SU-DHL-6 (cell line): Measurements from ENCODE around the gene LTBP2.

Experiments
- H2AFZ ChIP-seq: fragments of 200-600 bp; sonication (generic); 2 replicates; pipeline ENCODE4 v1.6.1; 2014; ENCODE audit warnings: low read depth, mild to moderate bottlenecking, moderate library complexity, mixed read lengths, antibody characterized with exemption, low read length; ENCODE audit not compliant: severe bottlenecking
- H3F3A ChIP-seq: fragments of 200-600 bp; shearing (Covaris generic); 2 replicates; pipeline ENCODE4 v1.6.0; 2016; ENCODE audit warnings: antibody characterized with exemption, mild to moderate bottlenecking; ENCODE audit not compliant: insufficient read depth
- H3K27ac ChIP-seq: fragments of 200-600 bp; sonication (generic); 2 replicates; pipeline ENCODE4 v1.5.1; 2016; ENCODE audit warnings: low read depth, mild to moderate bottlenecking, low read length, moderate library complexity, mixed read lengths
- H3K27me3 ChIP-seq: fragments of 200-600 bp; sonication (generic), shearing (Covaris generic); 2 replicates; pipeline ENCODE4 v1.6.0; 2014; ENCODE audit warnings: mild to moderate bottlenecking, low read length
- H3K36me3 ChIP-seq: fragments of 200-600 bp; sonication (generic); 2 replicates; pipeline ENCODE4 v1.6.1; 2014; ENCODE audit warnings: mild to moderate bottlenecking, low read length, mixed read lengths
- H3K4me2 ChIP-seq: fragments of 300-600, 200-600 bp; shearing (Covaris generic), sonication (generic); 2 replicates; pipeline ENCODE4 v1.6.0; 2014; ENCODE audit warnings: low read length, low read depth, mild to moderate bottlenecking; ENCODE audit not compliant: poor library complexity, severe bottlenecking
- H3K4me3 ChIP-seq: fragments of 200-600 bp; sonication (generic); 2 replicates; pipeline ENCODE4 v1.5.1; 2014; ENCODE audit warnings: antibody characterized with exemption, low read length, mild to moderate bottlenecking, mixed read lengths; ENCODE audit not compliant: insufficient read depth, poor library complexity, severe bottlenecking
- H3K79me2 ChIP-seq: fragments of 200-600 bp; sonication (generic); 2 replicates; pipeline ENCODE4 v1.6.1; 2014; ENCODE audit warnings: mild to moderate bottlenecking, low read length, moderate library complexity; ENCODE audit not compliant: insufficient read depth
- H3K9ac ChIP-seq: fragments of 200-600 bp; sonication (generic); 2 replicates; pipeline ENCODE4 v1.7.0; 2014; ENCODE audit warnings: mild to moderate bottlenecking, low read length
- H3K9me2 ChIP-seq: fragments of 200-600 bp; sonication (generic); replicated peaks from 2 replicates; pipeline ENCODE4 v1.6.1; 2014; ENCODE audit warnings: low read length; ENCODE audit not compliant: insufficient read depth
- H3K9me3 ChIP-seq: fragments of 200-600 bp; sonication (generic); 2 replicates; pipeline ENCODE4 v1.6.1; 2014; ENCODE audit warnings: low read length, mixed read lengths; ENCODE audit not compliant: insufficient read depth
- H4K20me1 ChIP-seq: fragments of 200-600 bp; sonication (generic); 2 replicates; pipeline ENCODE4 v1.6.1; 2014; ENCODE audit warnings: low read depth, mild to moderate bottlenecking, antibody characterized with exemption, low read length, moderate library complexity, mixed read lengths
- CTCF ChIP-seq: fragments of 200-600 bp; sonication (generic); IDR thresholded peaks from one replicate; pipeline ENCODE4 v1.5.1; 2017; ENCODE audit warnings: antibody characterized with exemption, mild to moderate bottlenecking, low read length, moderate library complexity; ENCODE audit not compliant: insufficient read depth, poor library complexity, severe bottlenecking
- EZH2phosphoT487 ChIP-seq: fragments of 200-600 bp; sonication (generic), shearing (Covaris generic); conservative IDR thresholded peaks from 2 replicates; pipeline ENCODE4 v1.6.1; 2018; ENCODE audit warnings: mild to moderate bottlenecking, antibody characterized with exemption, low read length, moderate library complexity, mixed read lengths

The LTBP2 gene

GRCh38 chr14:74519316-74520074, 92.5 kb downstream of the LTBP2 start:
- no peak overlapping the region for H3K4me3 ChIP-seq
- H4K20me1 ChIP-seq: no peaks in the 10 kb centered on the region
- no peaks in the 10 kb centered on the region for H3K27me3 ChIP-seq
- H3K9me2 ChIP-seq: no peaks in the 10 kb centered on the region
- H3K79me2 ChIP-seq: no peaks in the 10 kb centered on the region
- H3F3A ChIP-seq: no peaks in the 10 kb centered on the region
- no peaks in the 10 kb centered on the region for H3K36me3 ChIP-seq
- no peak overlapping the region for H3K27ac ChIP-seq
- TF ChIP-seq EZH2phosphoT487 (no peak), CTCF (no peak)
- no peak overlapping the region for H3K9ac ChIP-seq
- H3K9me3 ChIP-seq: no peaks in the 10 kb centered on the region
- H3K4me2 ChIP-seq: no peak overlapping the region
- no peak overlapping the region for H2AFZ ChIP-seq

GRCh38 chr14:74518221-74518620, 93.8 kb downstream of the LTBP2 start:
- Histone ChIP-seq H3K4me3 (no peak overlapping the region), H3K9ac (no peak overlapping the region), H3K4me2 (no peak overlapping the region), H3K79me2 (no peaks in the 10 kb centered on the region), H2AFZ (no peak overlapping the region), H3K9me2 (no peaks in the 10 kb centered on the region), H3K27ac (no peak overlapping the region), H3K27me3 (no peaks in the 10 kb centered on the region), H3K9me3 (no peaks in the 10 kb centered on the region), H3F3A (no peaks in the 10 kb centered on the region), H3K36me3 (no peaks in the 10 kb centered on the region), H4K20me1 (no peaks in the 10 kb centered on the region)
- TF ChIP-seq EZH2phosphoT487 (no peak), CTCF (no peak)

GRCh38 chr14:74517731-74518130, 94.3 kb downstream of the LTBP2 start:
- Histone ChIP-seq H3K4me2 (no peak overlapping the region), H3K36me3 (no peaks in the 10 kb centered on the region), H3K27me3 (no peaks in the 10 kb centered on the region), H3F3A (no peaks in the 10 kb centered on the region), H3K4me3 (no peak overlapping the region), H3K27ac (no peak overlapping the region), H3K79me2 (no peaks in the 10 kb centered on the region), H3K9me3 (no peaks in the 10 kb centered on the region), H2AFZ (no peak overlapping the region), H4K20me1 (no peaks in the 10 kb centered on the region), H3K9me2 (no peaks in the 10 kb centered on the region), H3K9ac (no peak overlapping the region)
- TF ChIP-seq CTCF (no peak), EZH2phosphoT487 (no peak)
